ENCODE measurements around the gene ACTL10. TPM values are rescaled to one million over a fixed set of nuclear protein-coding genes. Genes with fewer than 3 reads are reported as not detected.

The ACTL10 gene
- total RNA-seq, 8 experiments from 2014 or later: 0.36 to 4.4 (median 1.6) TPM

DNA sequence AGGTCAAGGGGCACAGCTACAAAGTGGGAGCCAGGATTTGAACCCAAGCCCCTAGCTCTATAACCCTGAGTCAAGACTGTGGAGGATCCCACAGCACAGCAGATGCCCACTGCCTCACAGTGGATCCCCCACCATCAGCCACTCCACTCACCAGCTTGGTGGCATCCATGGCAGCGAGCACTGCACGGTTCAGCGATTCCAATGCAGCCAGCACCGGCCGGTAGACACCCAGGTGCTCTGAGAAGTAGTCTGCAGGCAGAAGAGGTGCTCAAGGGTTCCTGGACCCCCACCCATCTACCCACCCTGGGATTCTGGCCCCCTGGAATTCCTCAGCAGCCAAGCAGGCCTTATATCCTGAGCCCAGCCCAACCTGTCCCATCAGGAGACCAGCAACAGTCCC, 2.5 kb downstream of the ACTL10 start:
- no CpG with 5 or more reads among the region's 5 CpGs for WGBS, 10 experiments
- H3K27ac ChIP-seq: no peak overlapping the region
- in situ Hi-C loops (cut with MboI; ENCODE audit: low pct_unique_long_range_greater_than_20kb in 2 of 9, low sequenced_read_pairs in 9 of 9, unreplicated experiment in 9 of 9): no loop called here

DNA sequence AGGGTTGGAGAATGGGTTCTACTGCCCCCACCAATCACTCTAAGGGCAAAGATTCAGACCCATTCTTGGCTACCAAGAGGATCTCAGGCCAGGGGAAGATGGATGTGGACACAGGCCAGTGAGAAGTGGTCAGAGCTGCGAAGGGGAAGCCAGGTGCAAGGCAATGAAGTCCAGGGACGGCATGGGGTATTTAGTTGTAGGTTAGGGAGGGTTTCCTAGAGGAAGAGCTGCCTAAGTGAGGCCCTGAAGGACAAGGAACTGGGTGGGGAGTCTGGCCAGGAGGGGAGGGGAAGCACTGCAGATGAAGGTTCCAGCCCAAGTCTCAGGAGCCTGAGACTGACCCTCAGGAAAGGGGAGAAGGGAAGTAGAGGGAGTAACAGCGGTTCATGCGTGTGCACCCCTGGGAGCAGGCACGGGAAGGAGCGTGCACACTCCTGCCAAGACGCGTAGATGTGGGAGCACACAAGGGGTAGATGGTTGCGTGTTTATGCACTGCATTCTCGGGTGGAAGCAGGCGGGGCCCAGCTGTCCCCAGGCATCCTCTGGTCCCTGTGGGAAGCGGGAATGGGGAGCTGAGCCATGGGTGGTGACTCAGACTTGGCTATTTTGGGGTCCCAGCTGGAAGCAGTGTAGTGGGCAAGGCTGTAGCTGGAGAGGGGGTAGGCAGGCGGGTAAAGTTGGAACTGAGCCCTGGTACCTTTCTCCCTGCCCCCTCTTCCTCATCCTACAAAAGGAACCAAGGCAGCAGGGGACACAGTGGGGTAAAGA, 3.3 kb downstream of the ACTL10 start:
- 67 to 95% (median 83%) methylated on average over 2 to 4 of the region's 13 CpGs; no CpG with 5 or more reads in 6 of the 10 experiments for WGBS, 10 experiments
- no peak overlapping the region for H3K27ac ChIP-seq
- H3K4me1 ChIP-seq (replicated peaks in 1 of 2): peaks cover 21 to 33% of the 10 kb centered on the region in 2 donors
- no peak overlapping the region for H3K4me3 ChIP-seq
- in situ Hi-C loops (cut with MboI; ENCODE audit: low pct_unique_long_range_greater_than_20kb in 2 of 9, low sequenced_read_pairs in 9 of 9, unreplicated experiment in 9 of 9): no loop called here
- ATAC-seq (replicated peaks in 6 of 8): no peak

More for the DNA sequence above, 2.5 kb downstream of the ACTL10 start:
- no peak overlapping the region for H3K4me3 ChIP-seq
- ATAC-seq (replicated peaks in 6 of 8): no peak
- H3K4me1 ChIP-seq (replicated peaks in 1 of 2): peaks cover 20 to 34% of the 10 kb centered on the region in 2 donors

DNA sequence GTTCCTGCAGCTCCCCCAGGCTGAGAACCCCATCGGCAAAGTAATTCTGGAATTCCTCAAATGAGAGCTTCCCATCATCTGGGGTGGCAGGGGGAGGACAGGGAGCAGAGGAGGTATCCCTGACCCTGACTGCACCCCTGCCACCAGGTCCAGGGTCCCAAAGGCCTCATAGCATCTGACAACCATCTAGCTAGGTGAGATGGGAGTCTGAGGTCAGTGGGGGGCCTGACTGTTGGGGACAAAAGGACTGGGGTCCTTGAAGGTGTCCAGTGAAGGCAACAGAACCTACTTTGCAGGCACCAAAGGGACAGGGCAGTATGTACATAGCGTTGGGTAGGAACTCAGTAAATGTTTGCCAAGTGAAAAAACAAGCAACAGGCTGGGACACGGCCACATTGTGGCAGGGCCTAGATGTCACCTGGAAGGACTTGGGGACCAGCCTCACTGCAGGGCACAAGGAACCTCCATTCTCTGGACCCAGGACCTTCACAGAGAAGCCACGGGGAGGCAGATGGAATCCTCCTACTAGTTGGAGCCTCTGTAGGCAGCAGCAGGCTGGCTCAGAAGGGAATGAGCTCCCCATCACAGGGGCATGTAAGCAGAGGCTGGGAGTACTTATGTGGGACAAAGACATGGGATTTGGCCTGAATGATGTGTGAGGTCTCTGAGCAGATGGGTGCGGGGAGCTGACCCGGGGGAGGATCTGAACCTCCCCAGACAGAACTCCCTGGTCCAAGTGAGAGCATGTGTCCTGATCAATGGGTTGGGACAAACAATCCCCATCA, 4.2 kb downstream of the ACTL10 start:
- peaks cover 29 to 40% of the 10 kb centered on the region in 2 donors for H3K4me1 ChIP-seq (replicated peaks in 1 of 2)
- no peak overlapping the region for H3K27ac ChIP-seq
- ATAC-seq (replicated peaks in 6 of 8): no peak
- WGBS, 10 experiments: 86 to 100% (median 89%) methylated on average over 1 to 3 of the region's 6 CpGs; no CpG with 5 or more reads in 4 of the 10 experiments
- no peak overlapping the region for H3K4me3 ChIP-seq
- in situ Hi-C loops (cut with MboI; ENCODE audit: low pct_unique_long_range_greater_than_20kb in 2 of 9, low sequenced_read_pairs in 9 of 9, unreplicated experiment in 9 of 9): no loop called here

DNA sequence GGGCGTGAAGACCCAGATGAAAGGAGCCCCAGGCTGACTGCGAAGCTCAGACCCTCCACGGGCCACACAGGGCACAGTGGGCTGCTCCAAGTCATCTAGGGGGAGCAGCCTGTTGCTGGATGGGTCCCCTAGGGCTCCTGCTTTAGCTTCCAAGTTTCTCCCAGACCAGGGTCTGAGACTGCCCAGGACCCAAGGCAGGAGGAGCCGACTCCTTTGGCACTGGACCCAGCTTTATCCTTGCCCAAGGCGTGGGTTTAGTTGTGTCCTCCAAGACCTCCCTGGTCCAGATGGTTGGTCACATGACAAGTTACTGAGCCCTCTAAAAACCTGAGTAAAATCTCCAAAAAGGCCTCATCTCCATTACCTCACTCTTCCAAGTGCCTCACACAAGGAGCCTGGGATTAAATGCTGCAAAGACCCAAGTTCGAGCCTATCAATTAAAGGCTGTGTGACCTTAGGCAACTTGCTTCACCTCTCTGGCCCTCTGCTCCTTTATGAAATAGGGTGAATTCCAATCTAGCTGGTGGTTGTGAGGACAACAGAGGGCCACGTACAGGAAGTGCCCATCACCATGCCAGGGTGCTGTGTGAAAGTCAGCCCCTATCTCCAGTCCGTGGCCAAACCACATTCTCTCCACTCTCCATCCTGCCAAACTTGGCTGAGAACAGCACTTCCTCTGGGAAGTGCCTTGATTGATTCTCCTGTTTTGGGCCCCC, 5.0 kb downstream of the ACTL10 start:
- no peak overlapping the region for H3K4me3 ChIP-seq
- H3K4me1 ChIP-seq (replicated peaks in 1 of 2): peaks cover 24 to 35% of the 10 kb centered on the region in 2 donors
- in situ Hi-C loops (cut with MboI; ENCODE audit: low pct_unique_long_range_greater_than_20kb in 2 of 9, low sequenced_read_pairs in 9 of 9, unreplicated experiment in 9 of 9): no loop called here
- 33 to 100% (median 91%) methylated on average over 1 to 4 of the region's 8 CpGs; no CpG with 5 or more reads in 2 of the 10 experiments for WGBS, 10 experiments
- no peak overlapping the region for H3K27ac ChIP-seq
- no peak for ATAC-seq (replicated peaks in 6 of 8)

DNA sequence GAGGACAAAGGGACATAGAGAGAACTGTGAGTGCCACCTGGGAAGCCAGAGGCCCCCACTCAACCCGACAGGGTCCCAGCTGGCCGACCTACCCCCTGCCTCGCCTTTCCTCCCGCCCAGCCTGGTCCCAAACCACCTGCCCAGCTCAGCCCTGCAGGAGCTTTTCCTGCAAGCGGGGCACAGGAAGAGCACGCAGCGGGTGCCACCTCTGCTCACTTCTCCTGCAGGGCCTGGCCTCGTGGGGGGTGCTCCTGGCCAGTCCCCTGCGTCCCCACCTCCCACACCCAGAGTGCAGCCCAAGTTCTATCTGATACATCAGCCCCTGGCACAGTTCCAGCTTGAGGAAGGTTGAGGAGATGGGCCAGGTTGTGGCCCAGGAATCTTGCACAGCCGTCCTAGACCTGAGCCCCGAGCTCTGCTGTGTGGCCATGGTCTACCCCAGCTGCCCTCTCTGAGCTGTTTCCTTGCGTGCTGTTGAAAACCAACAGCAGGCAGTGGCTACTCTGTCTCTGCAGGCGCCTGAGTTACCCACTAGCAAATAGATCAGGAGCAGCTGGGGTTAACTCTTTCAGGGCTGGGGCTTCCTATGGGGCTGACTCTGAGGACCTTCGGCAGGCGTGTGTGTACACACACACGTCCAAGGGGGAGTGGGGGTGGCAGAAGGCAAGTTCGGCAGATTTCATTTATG, 5.8 kb downstream of the ACTL10 start:
- Histone ChIP-seq H3K4me3 (peak overlapping the region in 3 of 5 donors; percentile 57 to 83 (median 77)), H3K27ac (no peak overlapping the region), H3K4me1 (replicated peaks in 1 of 2) (peaks cover 24 to 31% of the 10 kb centered on the region in 2 donors)
- in situ Hi-C loops (cut with MboI; ENCODE audit: low pct_unique_long_range_greater_than_20kb in 2 of 9, low sequenced_read_pairs in 9 of 9, unreplicated experiment in 9 of 9): no loop called here
- ATAC-seq (replicated peaks in 6 of 8): no peak
- WGBS, 10 experiments: 0 to 89% (median 60%) methylated on average over 1 to 8 of the region's 17 CpGs; no CpG with 5 or more reads in 3 of the 10 experiments

DNA sequence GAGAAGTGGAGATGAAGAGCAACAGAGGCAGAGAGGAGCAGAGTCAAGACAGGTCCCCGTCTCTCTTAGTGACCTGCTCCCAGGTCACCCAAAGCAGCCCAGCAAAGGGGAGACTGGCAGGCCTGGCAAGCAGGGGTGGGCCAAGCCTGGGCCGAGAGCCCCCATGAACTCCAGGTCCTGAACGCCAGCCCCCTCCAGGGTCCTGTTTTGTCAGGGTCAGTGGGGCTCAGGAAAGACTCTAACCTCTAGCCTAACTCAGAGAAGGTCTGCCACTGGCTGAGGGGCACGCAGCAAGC, 6.3 kb downstream of the ACTL10 start:
- H3K4me1 ChIP-seq (replicated peaks in 1 of 2): peaks cover 24 to 30% of the 10 kb centered on the region in 2 donors
- no peak overlapping the region for H3K27ac ChIP-seq
- peak overlapping the region in 4 of 5 donors; percentile 45 to 83 (median 67) for H3K4me3 ChIP-seq
- 60 to 100% methylated on average over 1 of the region's 4 CpGs; no CpG with 5 or more reads in 8 of the 10 experiments for WGBS, 10 experiments
- no peak for ATAC-seq (replicated peaks in 6 of 8)
- in situ Hi-C loops (cut with MboI; ENCODE audit: low pct_unique_long_range_greater_than_20kb in 2 of 9, low sequenced_read_pairs in 9 of 9, unreplicated experiment in 9 of 9): no loop called here

DNA sequence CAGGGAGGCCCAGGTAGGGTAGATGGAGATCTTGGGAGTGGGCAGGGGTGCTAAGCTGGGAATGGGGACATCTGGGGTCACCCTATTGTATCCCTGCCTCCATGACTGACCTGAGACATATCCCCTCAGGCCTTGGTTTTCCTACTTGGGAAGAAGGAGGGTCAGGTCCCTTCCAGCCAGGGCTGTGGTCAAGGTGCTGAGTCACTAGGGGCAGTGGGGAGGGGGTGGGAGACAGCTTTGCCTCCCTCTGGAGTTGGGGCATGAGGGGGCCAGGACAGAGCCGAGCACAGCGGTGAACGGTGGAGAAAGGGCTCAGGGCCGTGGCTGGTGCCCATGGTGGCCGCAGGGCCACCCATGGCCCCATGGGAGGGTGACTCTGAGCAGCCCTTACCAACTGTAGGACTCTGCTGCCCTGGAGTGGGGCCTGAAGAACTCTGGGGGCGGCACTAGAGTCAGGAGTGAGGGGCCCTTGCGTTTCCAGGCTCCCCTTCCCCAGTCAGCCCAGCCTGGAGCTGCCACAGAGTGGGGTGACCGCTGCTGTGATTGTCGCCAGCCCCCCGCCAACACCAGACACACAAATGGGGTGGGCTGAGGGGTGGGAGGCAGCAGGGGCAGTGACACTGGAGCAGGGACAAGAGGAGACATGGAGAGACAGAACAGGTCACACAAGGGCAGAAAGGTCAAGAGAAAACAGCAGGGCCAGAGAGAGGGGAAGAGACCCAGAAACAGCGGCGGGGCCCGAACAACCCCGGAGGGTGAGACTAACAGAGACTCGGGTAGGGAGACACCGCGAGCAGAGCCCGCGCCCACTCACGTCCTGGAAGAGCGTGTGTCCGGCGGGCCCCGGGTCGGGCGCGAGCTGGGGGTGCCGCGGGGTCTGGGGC, 6.9 kb downstream of the ACTL10 start:
- Histone ChIP-seq H3K4me3 (peak overlapping the region; percentile 45 to 83 (median 57)), H3K4me1 (replicated peaks in 1 of 2) (peaks cover 24 to 29% of the 10 kb centered on the region in 2 donors), H3K27ac (peak overlapping the region in 1 of 2 donors; percentile 67)
- ATAC-seq (replicated peaks in 6 of 8): peak; percentile 1 to 46 (median 7)
- in situ Hi-C loops (cut with MboI; ENCODE audit: low pct_unique_long_range_greater_than_20kb in 2 of 9, low sequenced_read_pairs in 9 of 9, unreplicated experiment in 9 of 9): no loop called here
- WGBS, 10 experiments: 37% methylated on average over 3 of the region's 29 CpGs; no CpG with 5 or more reads in 9 of the 10 experiments

DNA sequence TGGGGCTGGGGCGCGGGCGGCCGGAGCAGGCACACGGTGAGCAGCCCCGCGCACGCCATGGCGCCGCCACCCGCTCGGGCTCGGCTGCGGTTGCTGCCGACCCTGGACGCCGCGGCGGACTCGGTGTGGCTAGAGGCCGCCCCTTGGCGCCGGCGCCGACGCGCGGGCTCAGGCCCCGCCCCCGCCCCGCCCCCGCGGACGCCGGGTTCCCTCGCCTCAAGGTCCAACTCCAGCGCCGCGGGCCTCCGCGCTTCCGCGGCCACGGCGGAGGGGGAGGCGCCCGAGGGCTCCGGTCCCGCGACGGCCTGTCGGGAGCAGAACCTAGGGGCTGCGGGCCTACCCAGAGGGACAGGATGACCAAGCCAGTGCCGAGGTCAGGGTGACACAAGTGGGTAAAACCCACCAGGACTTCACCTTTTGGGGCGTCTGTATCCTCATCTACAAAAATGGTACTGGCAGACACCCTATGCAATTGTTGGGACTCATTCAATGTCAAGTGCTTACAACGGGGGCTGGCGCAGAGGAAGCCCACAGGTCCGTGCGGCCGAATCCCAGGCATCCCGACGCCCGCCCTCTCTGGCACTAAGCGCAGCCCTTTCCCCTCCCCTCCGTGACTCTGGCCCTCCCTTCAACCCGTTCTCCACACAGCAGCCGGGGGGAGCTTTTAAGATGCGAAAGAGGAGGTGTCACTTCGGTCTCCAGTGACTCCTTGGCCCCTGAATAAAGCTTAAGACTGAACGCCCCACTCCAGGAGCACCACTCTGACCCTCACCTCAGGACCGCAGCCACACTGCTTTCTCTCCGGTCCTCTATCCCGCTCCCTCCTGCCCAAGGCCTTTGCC, 7.8 kb downstream of the ACTL10 start, which contains the start of gene NECAB3:
TSS of gene NECAB3 (minus strand) at position 135 of the 842 bp plus-strand sequence. CDS start at position 59, 76 bp downstream.
- Histone ChIP-seq H3K4me1 (replicated peaks in 1 of 2) (peaks cover 24 to 29% of the 10 kb centered on the region in 2 donors), H3K27ac (peak within 1 kb of the TSS in 1 of 2 donors; percentile 67), H3K4me3 (peak within 1 kb of the TSS; percentile 45 to 83 (median 57))
- in situ Hi-C loops (cut with MboI; ENCODE audit: low pct_unique_long_range_greater_than_20kb in 2 of 9, low sequenced_read_pairs in 9 of 9, unreplicated experiment in 9 of 9): no loop called here
- WGBS, 10 experiments: 0 to 40% (median 15%) methylated on average over 1 to 9 of the region's 73 CpGs; no CpG with 5 or more reads in 3 of the 10 experiments
- ATAC-seq (replicated peaks in 6 of 8): peak; percentile 77 to 93 (median 87)

DNA sequence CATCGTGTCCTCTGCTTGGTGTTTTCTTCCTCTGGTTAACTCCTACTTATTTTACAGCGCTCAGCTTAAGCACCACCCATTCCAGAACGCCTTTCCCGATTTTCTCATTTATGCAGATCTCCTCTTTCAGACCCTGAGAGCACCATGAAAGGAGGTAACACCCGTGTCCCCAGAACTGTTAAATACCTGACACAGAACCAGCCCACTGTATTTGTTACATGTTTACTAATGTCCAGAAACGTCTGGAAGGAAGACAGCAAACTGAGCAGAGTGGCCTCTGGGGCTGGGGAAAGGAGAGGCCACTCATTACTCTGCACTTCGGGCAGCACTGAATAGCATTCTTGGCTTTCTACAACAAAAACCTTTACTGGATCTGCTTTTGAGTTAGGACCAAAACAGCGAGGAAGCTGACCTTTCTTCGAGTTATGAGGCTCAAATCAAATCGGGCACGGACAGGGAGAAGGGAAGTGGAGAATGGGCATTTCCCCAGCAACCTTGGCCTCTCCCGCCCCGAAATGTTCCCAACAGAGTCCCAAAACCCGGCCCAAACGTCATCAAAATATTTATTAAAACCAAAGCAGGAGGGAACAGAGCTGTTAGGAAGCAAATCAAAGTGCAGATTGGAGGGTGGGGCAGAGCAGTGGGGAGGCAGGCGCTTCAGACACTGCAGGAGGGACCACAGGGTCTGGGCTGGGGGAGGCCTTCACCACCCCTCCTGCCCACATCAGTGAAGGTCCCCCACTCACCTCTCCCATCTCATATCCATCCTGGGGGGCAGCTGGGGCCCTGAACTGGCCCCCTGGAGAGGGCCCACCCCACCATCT, 8.6 kb downstream of the ACTL10 start:
- WGBS, 10 experiments: 0 to 40% (median 20%) methylated on average over 1 to 14 of the region's 16 CpGs; no CpG with 5 or more reads in 1 of the 10 experiments
- peaks cover 24 to 29% of the 10 kb centered on the region in 2 donors for H3K4me1 ChIP-seq (replicated peaks in 1 of 2)
- H3K27ac ChIP-seq: no peak overlapping the region
- ATAC-seq (replicated peaks in 6 of 8): peak in 3 of 8 experiments; percentile 10 to 25 (median 19)
- H3K4me3 ChIP-seq: peak overlapping the region in 2 of 5 donors; percentile 57 to 77
- in situ Hi-C loops (cut with MboI; ENCODE audit: low pct_unique_long_range_greater_than_20kb in 2 of 9, low sequenced_read_pairs in 9 of 9, unreplicated experiment in 9 of 9): no loop called here

DNA sequence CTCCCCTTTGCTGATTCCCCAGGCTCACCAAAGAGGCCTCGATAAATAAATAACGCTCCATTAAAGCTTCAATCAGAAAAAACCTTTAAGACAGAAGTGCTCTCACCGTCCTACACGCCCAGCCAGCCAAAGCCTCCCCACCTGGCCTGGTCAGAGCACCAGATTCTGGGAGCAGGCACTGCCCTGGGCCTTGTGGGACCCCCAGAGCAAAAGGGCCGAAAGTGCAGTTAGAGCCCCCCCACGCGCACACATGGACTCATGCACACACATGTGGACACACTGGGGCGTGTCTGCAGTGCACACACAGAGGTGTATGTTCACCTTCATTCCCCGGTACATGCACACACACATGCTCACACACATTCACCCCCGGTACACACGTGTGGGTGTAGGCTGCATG, 9.4 kb downstream of the ACTL10 start:
- in situ Hi-C loops (cut with MboI; ENCODE audit: low pct_unique_long_range_greater_than_20kb in 2 of 9, low sequenced_read_pairs in 9 of 9, unreplicated experiment in 9 of 9): no loop called here
- 73 to 86% methylated on average over 5 to 6 of the region's 11 CpGs; no CpG with 5 or more reads in 8 of the 10 experiments for WGBS, 10 experiments
- ATAC-seq (replicated peaks in 6 of 8): no peak
- Histone ChIP-seq H3K4me1 (replicated peaks in 1 of 2) (peaks cover 24 to 29% of the 10 kb centered on the region in 2 donors), H3K4me3 (no peak overlapping the region), H3K27ac (no peak overlapping the region)

Data from motor neuron (in vitro differentiated cells).